NCI-H226 (cell line): ENCODE results near the gene VPS37B.

ENCODE experiments used
- DNase-seq: peaks from one replicate; pipeline ENCODE4 v3.0.0-alpha.2; 2015

Gene VPS37B

DNA sequence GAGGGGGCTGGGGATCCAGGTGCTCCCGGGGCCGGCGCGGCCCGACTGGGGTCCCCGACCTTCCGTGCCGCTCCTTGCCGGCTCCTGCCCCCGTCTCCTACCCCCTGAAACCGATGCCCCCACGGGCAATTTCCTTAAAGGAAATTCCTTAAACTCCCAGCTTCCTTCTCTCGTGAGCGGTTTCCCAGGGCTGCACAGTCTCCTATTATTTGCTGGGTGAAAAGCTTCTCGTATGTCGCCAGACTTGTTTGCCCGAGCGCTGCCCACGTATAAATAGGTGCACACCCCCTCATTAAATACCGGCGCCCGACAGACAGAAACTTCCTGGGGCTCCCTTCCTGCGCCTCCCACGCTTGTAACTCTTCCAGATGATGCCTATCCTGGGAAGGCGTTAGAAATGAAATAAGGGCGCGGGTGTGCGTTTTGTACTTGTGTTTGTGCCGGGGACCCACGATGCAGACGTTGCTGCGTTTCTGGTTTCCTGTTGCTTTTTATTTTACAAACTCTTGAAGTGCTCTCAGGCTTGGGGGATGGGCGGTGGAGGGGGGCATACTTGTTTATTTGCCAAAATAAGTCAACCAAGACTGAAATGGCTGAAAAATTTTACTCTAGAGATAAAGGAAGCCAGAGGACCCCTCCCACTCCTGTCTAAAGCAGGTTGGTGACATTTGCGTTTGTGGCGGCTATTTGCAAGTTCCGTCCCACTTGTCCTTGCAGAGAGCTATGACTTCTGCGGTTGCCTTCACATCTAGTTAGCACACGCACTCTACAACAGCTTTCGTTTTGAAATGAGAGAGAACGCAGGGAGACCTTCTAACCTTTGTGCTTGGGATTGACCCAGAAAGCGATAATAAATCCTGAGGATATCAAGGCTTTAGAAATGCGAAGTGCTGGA is 59.6 kb downstream of the VPS37B start:
- peak; percentile 52 for DNase-seq

DNA sequence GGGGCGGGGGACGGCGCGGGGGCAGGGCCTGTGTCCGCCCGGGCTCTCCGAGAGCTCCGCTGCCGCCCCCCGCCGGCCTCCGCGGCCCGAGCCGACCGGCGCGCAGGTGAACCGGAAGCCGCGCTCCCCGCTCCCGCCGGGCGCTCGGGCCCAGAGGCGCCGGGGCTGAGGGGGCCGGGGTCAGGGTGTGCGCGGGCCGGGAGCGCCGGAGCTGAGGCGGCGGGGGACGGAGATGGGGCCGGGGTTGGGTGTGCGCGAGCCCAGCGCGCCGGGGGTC is 60.2 kb downstream of the VPS37B start:
- DNase-seq, result no peak

DNA sequence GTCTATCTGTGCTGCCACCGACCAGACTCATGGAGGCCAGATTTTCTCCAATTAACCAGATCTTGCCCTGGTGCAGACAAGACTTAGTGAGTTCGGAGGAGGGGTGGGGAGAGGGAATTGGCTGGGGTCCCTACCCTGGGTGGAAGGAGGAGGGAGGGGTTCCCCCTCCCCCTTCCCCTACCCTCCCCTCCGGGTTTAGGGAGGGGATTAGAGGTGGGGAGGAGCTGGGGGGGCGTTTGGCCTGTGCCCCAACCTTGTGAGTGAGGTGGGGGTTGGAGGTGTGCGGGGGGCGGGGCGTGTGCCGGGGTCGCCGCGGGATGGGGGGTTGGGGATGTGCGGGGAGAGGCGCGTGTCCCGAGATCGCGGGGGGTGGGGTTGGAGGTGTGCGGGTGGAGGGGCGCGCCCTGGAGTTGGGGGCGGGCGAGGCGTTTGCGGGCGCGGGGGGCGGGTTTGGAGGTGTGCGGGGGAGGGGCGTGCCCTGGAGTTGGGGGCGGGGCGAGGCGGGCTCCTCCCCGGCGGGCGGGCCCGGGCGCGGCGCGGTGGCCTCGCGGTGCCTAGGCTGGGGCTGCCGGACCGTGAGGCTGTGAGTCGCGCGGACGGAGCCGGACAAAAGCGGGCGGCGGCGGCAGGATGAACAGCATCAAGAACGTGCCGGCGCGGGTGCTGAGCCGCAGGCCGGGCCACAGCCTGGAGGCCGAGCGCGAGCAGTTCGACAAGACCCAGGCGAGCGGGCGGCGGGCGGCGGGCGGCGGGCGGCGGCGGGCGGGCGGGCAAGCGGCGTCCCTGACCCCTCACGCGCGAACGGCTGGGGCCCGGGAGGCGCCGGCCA is 60.8 kb downstream of the VPS37B start, which contains the start of gene HIP1R:
Gene HIP1R, plus strand, starts transcription at position 537 of the 829 bp plus-strand sequence. Its CDS starts 94 bp downstream, at position 631.
- no peak for DNase-seq

DNA sequence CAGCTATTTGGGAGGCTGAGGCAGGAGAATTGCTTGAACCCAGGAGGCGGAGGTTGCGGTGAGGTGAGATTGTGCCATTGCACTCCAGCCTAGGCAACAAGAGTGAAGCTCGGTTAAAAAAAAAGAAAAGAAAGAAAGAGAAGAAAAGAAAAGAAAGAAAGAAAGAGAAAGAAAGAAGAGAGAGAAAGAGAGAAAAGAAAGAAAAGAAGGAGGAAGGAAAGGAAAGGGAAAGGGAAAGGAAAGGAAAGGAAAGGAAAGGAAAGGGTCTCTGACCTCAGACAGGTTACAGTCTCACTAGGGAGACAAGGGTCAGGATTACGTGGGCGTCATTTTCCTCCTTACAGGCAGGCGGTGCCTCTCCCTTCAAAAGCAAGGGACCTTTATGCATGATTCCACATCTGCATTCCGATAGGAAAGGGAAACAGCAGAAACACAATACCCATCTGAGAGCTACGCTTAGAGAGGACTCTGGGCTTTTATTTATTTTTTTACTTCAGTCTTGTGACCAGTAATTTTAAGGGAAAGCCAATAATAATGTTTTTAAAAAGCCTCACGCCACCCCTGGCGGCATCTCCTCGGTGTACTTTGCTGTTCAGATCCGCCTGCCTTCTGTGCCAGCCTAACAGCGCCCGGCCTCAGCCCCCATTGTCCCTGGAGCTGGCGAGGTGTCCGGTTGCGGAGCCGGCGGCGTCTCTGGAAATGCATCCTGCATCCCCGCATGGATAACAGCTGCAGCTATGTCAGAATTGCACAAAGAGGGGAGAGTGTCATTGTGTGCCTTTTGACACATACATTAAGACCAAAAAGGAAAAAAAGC is 61.6 kb downstream of the VPS37B start:
- DNase-seq, result no peak

DNA sequence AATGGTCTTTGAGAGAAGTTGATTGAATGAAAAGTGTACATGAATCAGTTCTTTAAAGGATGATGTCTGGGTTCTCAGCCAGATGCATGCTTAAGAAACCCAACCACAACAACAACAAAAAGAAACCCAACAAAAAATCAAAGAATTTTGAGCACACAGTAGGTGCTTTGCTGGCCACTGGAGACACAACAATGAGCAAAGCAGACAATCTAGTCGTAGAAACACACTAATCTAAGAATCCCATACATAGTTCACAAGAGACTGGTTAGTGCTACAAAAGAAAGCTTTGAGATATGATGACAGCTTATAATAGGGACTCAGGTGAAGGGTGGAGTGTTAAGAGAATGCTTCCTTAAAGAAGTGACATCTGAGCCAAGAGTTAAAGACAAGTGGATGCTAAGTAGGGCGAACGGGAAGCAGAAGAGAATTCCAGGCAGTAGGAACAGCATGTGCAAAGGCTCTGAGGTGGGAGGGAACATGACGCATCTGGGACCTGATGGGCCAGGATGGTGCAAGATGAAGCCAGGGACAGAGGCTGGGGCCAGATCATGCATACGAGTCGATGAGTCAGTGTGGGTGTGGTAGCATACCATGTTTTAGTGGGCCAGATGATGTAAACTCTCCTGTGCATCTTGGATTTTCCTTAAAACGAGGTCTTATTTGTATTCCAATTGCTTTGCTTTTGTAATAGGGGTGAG is 65.3 kb downstream of the VPS37B start:
- DNase-seq, result peak; percentile 81

DNA sequence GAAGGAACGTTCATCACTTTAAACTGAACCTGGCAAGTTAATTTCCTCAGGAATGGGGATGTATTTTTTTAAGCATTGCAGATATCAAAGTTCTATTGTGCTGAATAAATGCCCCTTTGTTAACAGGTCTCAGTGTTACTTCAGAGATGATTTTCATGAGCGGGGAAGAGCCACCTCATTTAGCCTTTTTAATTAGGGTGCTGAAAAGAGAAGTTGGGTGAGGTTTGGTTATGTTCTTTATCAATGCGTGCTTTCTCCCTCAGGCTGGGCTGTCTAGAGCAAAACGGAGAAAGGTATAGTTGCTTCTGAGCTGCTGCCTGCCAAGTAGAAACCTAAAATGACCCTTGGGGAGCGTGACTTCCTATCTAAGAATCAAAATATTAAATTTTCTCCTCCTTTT is 68.7 kb downstream of the VPS37B start:
- no peak for DNase-seq

DNA sequence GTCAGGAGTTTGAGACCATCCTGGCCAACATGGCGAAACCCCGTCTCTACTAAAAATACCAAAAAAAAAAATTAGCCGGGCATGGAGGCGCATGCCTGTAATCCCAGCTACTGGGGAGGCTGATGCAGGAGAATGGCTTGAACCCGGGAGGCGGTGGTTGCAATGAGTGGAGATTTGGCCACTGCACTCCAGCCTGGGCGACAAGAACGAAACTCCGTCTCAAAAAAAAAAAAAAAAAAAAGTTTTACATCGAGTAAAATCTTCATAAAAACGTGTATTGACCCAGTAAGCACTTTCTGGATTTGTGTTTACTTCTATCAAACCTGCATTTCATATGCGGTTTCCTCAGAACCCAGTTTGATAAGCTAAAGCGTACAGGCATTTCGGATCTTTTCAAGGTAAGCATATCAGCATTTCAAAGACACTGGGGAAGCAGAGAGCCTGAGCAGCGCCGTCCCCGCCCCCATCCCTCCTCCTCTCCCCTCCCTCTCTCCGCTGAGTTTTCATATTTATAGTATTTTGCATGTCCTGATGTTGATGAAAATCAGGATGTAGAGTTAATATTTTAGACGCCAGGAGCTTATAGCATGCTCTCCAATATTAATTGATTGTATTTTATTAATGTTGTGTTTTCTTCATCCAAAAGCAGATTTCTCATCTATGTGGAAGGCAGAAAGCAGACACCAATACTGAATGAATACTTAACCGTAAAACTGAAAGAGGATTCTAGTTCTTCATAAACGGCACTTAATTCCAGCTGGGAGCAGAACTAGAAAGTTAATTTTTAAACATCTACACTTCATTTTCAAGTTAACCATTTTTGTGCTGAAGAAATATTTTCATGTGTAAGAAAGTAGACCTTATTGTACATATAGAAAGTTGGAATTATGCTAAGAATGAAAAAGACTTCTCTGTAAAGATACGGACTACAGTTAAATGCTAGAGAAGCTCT is 69.9 kb downstream of the VPS37B start:
- DNase-seq, result no peak

DNA sequence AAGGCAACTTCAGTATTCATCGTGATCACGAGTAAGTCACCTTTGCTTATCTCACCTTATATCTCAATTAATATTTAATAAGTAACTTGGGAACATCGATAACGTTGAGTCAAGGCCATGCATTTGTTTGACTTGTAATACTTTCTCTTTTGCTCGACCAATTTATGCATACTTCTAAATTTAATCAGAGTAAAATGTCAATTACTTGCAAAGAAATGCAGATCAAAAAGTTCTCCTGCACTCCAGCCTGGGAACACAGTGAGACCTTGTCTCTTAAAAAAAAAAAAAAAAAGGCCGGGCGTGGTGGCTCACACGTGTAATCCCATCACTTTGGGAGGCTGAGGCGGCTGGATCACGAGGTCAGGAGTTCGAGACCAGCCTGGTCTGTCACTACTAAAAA is 72.5 kb downstream of the VPS37B start:
- no peak for DNase-seq

DNA sequence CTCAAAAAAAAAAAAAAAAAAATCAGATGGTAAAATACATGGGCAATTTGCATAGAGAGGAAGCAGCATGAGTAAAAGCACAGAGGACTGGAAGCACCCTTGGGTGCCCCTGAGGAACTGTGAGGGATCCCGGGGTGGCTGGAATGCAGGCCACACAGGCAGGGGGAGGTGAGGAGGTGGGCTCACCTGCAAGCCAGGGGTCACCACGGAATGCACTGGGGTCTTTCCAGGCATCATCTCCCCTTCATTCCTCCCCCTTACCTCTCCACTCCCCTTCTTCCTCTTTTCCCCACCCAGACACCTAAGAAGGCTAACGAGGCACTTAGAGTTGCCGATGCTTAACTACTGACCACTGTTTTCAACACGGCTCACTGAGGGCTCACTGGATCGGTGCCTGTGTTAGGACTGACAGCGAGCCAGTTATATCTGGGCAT is 75.1 kb downstream of the VPS37B start:
- DNase-seq, result no peak

DNA sequence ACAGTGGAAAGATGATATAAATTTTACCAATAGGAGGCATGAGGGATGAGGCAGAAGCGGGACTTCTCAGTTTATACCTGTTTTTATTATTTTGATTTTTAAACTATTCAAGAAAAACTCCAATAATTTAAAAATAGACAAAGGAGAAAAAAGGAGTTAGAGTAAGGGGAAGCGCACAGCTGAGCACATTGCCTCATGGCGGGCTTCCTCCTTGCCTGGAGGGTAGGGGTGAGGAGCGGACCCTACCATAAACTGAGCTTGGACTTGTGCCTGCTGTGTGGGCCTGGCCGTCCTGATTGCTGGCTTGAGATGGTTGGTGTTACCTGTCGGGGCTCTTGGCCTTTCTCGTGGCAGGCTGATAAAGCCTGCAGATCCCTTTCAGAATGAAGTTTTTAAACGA is 75.8 kb downstream of the VPS37B start:
- no peak for DNase-seq

DNA sequence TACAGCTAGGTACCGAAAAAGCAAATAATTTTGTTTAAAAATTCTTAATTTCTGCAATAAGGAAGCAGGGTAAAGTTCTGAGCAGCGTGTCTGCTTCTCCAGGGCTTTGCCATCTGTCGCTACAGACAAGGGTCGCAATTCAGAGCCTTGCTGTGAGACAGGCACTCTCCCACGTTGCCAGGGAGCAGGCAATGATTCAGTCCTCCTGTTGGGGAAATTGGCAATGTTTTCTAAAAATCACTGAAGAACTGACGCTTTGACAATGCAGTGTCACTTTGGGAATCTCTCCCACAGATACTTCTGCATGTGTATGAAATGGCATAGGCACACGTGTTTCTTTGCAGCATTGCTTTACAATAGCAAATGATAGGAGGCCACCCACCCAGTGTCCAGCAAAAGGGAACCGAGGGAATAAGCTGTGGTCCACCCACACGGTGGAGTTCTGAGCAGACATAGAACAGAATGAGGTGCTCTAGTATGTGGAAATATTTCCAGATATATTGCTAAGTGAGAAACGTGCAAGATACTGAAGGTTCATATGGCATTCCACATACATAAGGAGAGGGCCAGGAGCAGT is 76.6 kb downstream of the VPS37B start:
- DNase-seq, result no peak
